Ovary (tissue), 9 donors: ENCODE measurements around the gene C2orf68. TPM values are rescaled to one million over a fixed set of nuclear protein-coding genes. Genes with fewer than 3 reads are reported as not detected.
"Not testable (repeated sequence)": the region's sequence is repeated elsewhere in the genome, so short reads cannot be mapped to it uniquely, and the experiment has no call there.

Experiments
- DNase-seq, 5 donors: peaks; one replicate each; pipeline ENCODE4 v3.0.0-alpha.2; 2019 to 2020
- H3K27ac ChIP-seq, 2 donors: fragments of 200-600 bp; one replicate each; pipeline versions ENCODE4 v1.5.1 to v1.8.0; 2019 to 2022
- H3K27me3 ChIP-seq: fragments of 200-600 bp; one replicate; pipeline ENCODE4 v1.8.0; 2022
- H3K36me3 ChIP-seq: fragments of 200-600 bp; sonication (generic); one replicate; pipeline ENCODE4 v1.5.1; 2019
- H3K4me1 ChIP-seq: one replicate; pipeline ENCODE4 v1.8.1; 2013; ENCODE audit warnings: mild to moderate bottlenecking, moderate library complexity; ENCODE audit not compliant: insufficient read depth
- H3K4me3 ChIP-seq: fragments of 200-600 bp; sonication (generic); one replicate; pipeline ENCODE4 v1.5.1; 2017
- H3K9me3 ChIP-seq, 2 donors: fragments of 200-600 bp in 1 of 2; sonication (generic) in 1 of 2; one replicate each; pipeline versions ENCODE4 v1.5.1 to v1.8.1; 2013 to 2019; ENCODE audit warnings: mild to moderate bottlenecking in 1 of 2, moderate library complexity in 1 of 2
- CTCF ChIP-seq, 3 donors: fragments of 450-650 bp in 2 of 3; fragments of 200-600 bp in 1 of 3; IDR thresholded peaks; one replicate each; pipeline versions ENCODE4 v1.5.1 to v1.8.0; 2016 to 2022; ENCODE audit warnings: antibody characterized with exemption in 3 of 3, mild to moderate bottlenecking in 1 of 3
- EP300 ChIP-seq: sonication (generic); formaldehyde crosslinking; IDR thresholded peaks from one replicate; pipeline ENCODE4 v1.6.1; 2017; ENCODE audit warnings: antibody characterized with exemption
- POLR2A ChIP-seq: fragments of 450-650 bp; IDR thresholded peaks from one replicate; pipeline ENCODE4 v1.6.1; 2017; ENCODE audit warnings: antibody characterized with exemption, mild to moderate bottlenecking, moderate library complexity
- WGBS, 3 donors: extraction: QIAGEN DNeasy Blood & Tissue Kit in 1 of 3; methylation state at CpG; one replicate each; pipeline versions ENCODE4 v1.1.5 to v1.1.7; 2013 to 2017; 5-methylcytosine and 5-hydroxymethylcytosine counted together
- intact Hi-C, 4 donors: fragments of 100-400 bp; cut with DNase I; formaldehyde crosslinking; loops; one replicate each; pipeline versions ENCODE4 v1.11.0 to v1.15.1; 2022 to 2023
- polyA plus RNA-seq, 2 donors: library from polyadenylated mRNA; stranded (reverse); fragments of 200-250 nt in 1 of 2; fragments of 350-450 nt in 1 of 2; fragmentation: Illumina TruSeq in 1 of 2; extraction: RNeasy Lipid Tissue Mini Kit (QIAGEN cat#74804) in 1 of 2; gene quantifications; one replicate each; pipeline ENCODE4 v1.2.3, GENCODE V29; 2013 to 2014
- total RNA-seq, 7 donors: library from RNA; depleted of rRNA in 2 of 7; stranded (reverse); fragments of >200 nt in 2 of 7; fragmentation: NEBNext Ultra II Directional in 3 of 7; extraction: Animal tissue kit (Norgen Biotek cat#: 25700) in 3 of 7; gene quantifications; one replicate each; pipeline versions ENCODE4 v1.1.0 to v1.2.4, GENCODE V29; 2016 to 2023
- donor health status: DM: no; HTN: no; CAD: no; lungs with moderate emphysema.
- donor health status: DM: no; HTN: no; CAD: no.
- donor health status: Bipolar disorder and iron deficiency.
- donor health status: DM: yes; HTN: yes; CAD: no.
- donor health status: DM: no; HTN: no; CAD: no.
- donor health status: DM: yes; HTN: yes; CAD: no.

Gene C2orf68
- total and polyA plus RNA-seq, 9 donors = 14.6 to 45.4 (median 31.5) TPM

GRCh38 chr2:85615413-85615728 lies 3.5 kb upstream of the C2orf68 start:
- Histone ChIP-seq H3K27me3 (no peaks in the 10 kb centered on the region), H3K4me3 (peak overlapping the region; percentile 91), H3K4me1 (peaks cover 2% of the 10 kb centered on the region), H3K9me3 (no peaks in the 10 kb centered on the region), H3K27ac (no peak overlapping the region), H3K36me3 (no peaks in the 10 kb centered on the region)
- TF ChIP-seq POLR2A (no peak), EP300 (no peak), CTCF (IDR thresholded peaks at IDR 0.05) (no peak)
- no peak for DNase-seq
- intact Hi-C loops = no loop called here
- 79 to 88% (median 85%) methylated on average over 17 of the region's 17 CpGs for WGBS, 3 donors

- H3K4me3 ChIP-seq, H3K36me3 ChIP-seq, DNase-seq, H3K9me3 ChIP-seq, intact Hi-C loops, H3K4me1 ChIP-seq, H3K27me3 ChIP-seq, H3K27ac ChIP-seq: not testable (repeated sequence)
- 89 to 94% (median 93%) methylated on average over 7 of the region's 7 CpGs for WGBS, 3 donors
Measured at GRCh38 chr2:85614757-85615156, 2.9 kb upstream of the C2orf68 start.

- H3K4me1 ChIP-seq = peaks cover 2% of the 10 kb centered on the region
- no peaks in the 10 kb centered on the region for H3K36me3 ChIP-seq
- TF ChIP-seq EP300 = no peak
- no peak for TF ChIP-seq CTCF (IDR thresholded peaks at IDR 0.05)
- TF ChIP-seq POLR2A = no peak
- DNase-seq = no peak
- intact Hi-C loops = no loop called here
- H3K27me3 ChIP-seq = no peaks in the 10 kb centered on the region
- H3K4me3 ChIP-seq = no peak overlapping the region
- H3K27ac ChIP-seq = no peak overlapping the region
- 69 to 78% (median 76%) methylated on average over 10 of the region's 10 CpGs for WGBS, 3 donors
- H3K9me3 ChIP-seq = no peaks in the 10 kb centered on the region
Measured at GRCh38 chr2:85613717-85614515, 2.0 kb upstream of the C2orf68 start.

GRCh38 chr2:85611217-85611704 lies 605 bp downstream of the C2orf68 start:
- 3 to 5% (median 4%) methylated on average over 23 to 24 of the region's 24 CpGs for WGBS, 3 donors

GRCh38 chr2:85607268-85608215 lies 4.3 kb downstream of the C2orf68 start:
- no peak overlapping the region for H3K4me3 ChIP-seq
- TF ChIP-seq POLR2A (no peak), CTCF (IDR thresholded peaks at IDR 0.05) (no peak), EP300 (no peak)
- WGBS, 3 donors = 53 to 66% (median 66%) methylated on average over 9 of the region's 9 CpGs
- no peaks in the 10 kb centered on the region for H3K27me3 ChIP-seq
- no peak for DNase-seq
- H3K36me3 ChIP-seq = no peaks in the 10 kb centered on the region
- intact Hi-C loops = no loop called here
- H3K27ac ChIP-seq = no peak overlapping the region
- H3K9me3 ChIP-seq = no peaks in the 10 kb centered on the region
- peaks cover 5% of the 10 kb centered on the region for H3K4me1 ChIP-seq

More at GRCh38 chr2:85611217-85611704, 605 bp downstream of the C2orf68 start:
- Histone ChIP-seq H3K4me1 (peaks cover 2% of the 10 kb centered on the region), H3K27me3 (no peaks in the 10 kb centered on the region), H3K27ac (peak overlapping the region; percentile 61 to 77), H3K9me3 (no peaks in the 10 kb centered on the region), H3K4me3 (peak overlapping the region; percentile 73), H3K36me3 (no peaks in the 10 kb centered on the region)
- no peak for DNase-seq
- intact Hi-C loops = no loop called here
- TF ChIP-seq EP300 = no peak
- no peak for TF ChIP-seq POLR2A
